ENCODE data around the gene FRAT2.

FRAT2 gene

DNA sequence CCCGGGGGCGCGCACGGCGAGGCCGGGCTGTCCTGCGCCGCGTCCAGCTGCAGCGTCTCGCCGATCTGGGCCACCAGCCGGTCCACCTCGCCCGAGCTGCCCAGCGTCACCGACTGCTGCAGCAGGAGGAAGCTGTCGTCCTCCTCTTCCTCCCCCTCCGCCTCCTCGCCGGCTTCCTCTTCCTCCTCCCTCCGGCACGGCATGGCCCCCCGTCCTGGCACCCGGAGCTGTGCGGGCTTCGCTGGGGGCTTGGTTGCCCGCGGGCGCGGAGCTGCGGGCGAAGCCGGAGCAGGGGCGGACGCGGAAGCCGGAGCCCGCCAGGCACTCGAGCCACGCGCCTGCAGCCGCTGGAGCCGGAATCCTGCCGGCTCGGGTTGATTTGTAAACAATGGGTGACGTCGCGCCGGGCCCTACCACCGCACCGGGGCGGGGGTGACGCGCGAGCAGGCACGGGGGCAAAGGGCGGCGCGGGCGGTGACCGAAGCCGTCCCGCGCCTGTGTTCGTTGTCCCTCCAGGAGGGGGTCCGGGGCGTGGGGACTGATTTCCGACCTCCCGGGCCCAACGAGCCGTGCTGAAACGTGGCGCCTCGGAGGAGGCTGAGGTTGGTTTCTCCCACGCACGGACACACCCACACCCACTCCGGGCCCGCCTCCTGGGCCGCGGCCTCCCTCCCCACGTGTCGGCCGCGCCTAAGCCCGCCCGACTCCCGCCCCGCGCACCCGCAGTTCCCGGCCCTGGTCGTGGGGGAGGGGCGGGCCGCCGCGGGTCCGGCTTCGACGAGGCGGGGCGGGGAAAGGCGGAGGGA lies at the start of gene FRAT2:
Gene FRAT2, minus strand, starts transcription at position 360 of the 806 bp plus-strand sequence. Its CDS starts 157 bp downstream, at position 203.
- DNase-seq (ENCODE audit: low read depth) = peak; percentile 96

DNA sequence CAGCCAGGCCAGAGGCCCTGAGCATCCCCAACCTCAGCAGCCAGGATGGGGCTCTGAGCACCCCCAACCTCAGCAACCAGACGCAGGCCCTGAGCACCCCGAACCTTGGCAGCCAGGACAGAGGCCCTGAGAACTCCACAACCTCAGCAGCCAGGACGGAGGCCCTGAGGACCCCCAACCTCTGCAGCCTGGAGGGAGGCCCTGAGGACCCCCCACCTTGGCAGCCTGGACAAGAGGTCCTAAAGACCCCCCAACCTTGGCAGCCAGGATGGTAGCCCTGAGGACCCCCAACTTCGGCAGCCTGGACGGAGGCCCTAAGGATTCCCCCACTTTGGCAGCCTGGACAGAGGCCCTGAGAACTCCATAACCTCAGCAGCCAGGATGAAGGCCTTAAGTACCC lies 49.6 kb upstream of the FRAT2 start:
- no peak for DNase-seq (ENCODE audit: low read depth)

- DNase-seq (ENCODE audit: low read depth) = no peak
These were observed 48.6 kb upstream of the FRAT2 start for GRCh38 chr10:97383159-97383558.

- no peak for DNase-seq (ENCODE audit: low read depth)
These were observed 47.1 kb upstream of the FRAT2 start for GRCh38 chr10:97381626-97382025.

GRCh38 chr10:97380516-97380915 lies 46.0 kb upstream of the FRAT2 start:
- DNase-seq (ENCODE audit: low read depth) = no peak

- no peak for DNase-seq (ENCODE audit: low read depth)
These were observed 44.7 kb upstream of the FRAT2 start for GRCh38 chr10:97378933-97379921.

DNA sequence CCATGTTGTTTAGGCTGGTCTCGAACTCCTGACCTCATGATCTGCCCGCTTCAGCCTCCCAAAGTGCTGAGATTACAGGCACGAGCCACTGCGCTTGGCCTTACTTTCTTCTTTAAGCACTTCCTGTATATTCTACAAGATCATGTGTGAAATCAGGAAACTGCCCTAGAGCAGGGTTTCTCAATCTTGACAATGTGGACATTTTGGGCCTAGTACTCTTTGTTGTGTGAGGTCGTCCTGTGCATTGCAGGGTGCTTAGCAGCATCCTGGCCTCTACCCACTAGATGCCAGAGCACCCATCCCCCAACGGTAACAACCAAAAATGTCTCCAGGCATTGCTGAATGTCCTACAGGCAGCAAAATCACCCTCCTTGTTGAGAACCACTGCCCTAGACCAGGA lies 41.9 kb upstream of the FRAT2 start:
- no peak for DNase-seq (ENCODE audit: low read depth)

DNA sequence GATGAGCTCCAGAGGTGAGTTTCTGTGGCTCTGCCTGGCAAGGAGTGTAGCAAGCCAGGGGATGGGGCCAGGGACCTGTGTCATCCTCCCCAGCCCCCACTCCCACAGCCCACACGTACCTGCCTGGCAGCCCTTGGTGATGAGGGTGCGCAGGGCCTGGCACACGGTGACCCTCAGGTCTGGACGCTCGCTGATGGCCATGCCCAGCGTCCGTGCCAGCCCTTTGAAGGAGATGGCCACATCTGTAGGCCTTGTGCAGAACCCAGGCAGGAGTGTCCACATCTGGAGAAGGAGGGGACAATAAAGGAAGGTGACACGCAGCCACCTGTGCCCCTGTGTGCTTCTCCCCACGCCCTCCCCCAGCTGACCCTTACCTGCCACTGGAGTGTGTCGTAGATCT lies 38.9 kb upstream of the FRAT2 start:
- DNase-seq (ENCODE audit: low read depth) = no peak

DNA sequence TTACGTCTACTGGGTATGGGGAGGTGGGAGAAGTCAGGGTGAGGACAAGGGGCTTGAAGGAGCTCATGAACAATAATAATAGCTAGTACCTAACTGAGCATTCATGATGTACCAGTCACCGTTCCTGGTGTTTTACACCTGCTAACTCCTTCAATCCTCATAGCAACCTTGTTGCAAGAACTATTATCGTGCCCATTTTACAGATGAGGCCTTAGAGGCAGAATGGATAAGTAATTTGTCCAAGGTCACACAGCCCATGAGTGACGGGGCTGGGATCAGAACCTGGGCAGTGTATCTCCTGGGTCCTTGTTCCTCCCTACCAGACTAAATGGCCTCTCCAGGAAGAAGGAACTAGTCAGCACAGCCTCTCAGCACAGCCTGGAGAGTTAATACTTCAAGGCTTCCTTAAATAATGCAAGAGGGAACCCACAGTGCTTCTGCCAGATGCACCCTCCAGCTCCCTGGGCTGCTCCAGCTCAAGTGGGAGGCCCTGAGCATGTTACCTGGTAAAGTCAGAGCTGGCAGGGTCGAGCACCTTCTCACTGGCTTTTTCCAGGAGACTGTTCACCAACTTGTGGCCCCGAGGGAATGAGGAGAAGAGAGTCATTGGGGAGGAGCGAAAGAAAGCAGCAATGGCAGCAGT lies 37.8 kb upstream of the FRAT2 start:
- DNase-seq (ENCODE audit: low read depth) = no peak

- DNase-seq (ENCODE audit: low read depth) = no peak
These were observed 37.2 kb upstream of the FRAT2 start for GRCh38 chr10:97371696-97372095.

GRCh38 chr10:97367126-97367649 lies 32.7 kb upstream of the FRAT2 start:
- no peak for DNase-seq (ENCODE audit: low read depth)

DNA sequence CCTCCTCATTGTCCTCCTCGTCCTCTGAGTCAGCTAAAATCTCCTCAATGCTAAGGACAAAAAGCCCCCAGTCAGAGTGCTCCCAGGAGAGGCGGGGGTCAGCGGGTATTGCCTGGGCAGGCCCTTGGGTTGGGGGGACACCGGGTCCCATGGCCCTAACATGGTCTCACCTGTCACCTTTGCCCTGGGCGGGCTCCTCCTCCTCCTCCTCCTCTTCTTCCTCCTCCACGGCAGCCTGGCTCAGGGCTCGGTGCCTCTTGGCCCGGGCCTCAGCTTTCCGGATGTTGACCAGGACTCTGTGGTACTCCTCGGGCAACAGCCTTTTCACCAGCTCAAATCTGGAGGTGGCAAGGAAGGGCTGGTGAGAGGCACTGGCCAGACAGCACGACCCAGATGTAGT lies 32.0 kb upstream of the FRAT2 start:
- DNase-seq (ENCODE audit: low read depth) = no peak

DNA sequence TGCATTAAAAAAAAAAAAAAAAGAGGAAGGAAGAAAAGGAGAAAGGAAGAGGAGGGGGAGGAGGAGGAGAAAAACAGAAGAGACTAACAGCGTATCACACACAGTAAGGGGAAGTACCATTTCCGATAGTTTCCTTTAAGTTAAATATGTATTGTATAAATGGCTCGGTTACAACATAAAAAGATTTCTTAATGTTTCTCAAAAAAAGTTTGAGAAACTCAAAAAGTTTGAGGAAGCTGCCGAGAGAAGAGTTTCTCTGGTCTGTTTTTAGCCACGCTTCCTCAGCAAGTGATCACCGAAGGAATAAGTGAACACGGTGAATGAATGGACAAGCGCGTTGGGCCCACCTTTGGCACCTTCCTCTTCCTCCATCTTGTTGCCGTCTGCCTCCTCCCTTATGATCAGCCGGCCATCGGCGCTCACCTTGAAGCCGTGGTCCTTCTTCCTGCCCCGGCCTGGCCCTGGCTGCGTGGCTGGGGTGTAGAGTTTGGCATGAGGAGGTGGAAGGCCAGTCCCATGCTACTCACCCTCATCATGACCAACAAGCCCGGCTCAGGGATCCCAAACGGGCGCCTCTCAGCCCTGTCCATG lies 31.3 kb upstream of the FRAT2 start:
- no peak for DNase-seq (ENCODE audit: low read depth)

DNA sequence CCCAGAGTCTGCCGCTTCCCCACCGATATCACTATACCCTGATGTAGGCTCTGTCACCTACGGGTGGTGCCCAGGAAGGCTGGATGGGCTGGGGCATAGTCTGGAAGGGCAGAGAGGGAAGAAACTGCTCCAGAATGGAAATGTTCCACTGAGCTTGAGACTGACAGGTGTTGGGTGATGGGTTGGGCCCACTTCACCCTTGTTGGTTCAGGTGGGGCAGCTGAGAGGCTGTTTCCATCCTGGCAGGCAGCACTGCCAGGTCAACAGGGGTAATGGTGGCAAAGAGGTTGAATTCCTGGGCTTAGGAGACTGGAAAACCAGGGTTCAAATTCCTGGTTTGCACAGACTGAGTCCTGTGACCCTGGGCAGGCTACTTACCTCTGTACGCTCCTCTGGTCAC lies 28.5 kb upstream of the FRAT2 start:
- no peak for DNase-seq (ENCODE audit: low read depth)

DNA sequence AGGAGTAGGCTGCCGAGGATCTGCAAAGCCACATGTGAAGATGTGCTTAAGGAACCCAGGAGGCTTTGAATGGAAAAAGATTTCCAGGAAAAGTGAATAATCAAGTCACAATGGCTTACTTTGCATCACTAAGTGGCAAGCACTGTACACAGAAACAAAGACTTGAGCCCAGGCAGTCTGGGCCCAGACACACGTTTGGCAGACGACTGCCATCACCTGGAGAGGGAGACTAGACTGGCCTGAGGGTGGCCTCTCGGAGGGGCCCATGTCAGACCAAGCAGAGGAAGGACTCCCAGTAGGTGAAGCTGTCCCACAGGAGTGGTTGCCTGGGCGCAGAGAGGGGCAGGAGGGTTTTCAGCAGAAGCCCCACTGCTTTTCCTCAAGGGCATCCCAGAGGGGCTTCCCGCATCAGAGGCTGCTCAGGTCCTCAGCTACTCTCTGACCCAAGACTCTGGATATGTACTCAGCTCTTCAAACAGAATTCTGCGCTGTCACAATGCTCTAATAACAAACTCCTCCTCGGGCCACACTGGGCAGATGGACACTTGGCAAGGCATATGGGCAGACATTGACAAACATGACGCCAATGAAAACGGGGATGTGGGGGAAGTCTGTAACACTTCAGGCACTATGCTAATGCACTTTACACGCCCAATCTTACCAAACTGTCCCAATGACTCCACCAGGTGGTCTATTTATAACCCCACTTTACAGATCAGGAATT lies 27.9 kb upstream of the FRAT2 start:
- no peak for DNase-seq (ENCODE audit: low read depth)

DNA sequence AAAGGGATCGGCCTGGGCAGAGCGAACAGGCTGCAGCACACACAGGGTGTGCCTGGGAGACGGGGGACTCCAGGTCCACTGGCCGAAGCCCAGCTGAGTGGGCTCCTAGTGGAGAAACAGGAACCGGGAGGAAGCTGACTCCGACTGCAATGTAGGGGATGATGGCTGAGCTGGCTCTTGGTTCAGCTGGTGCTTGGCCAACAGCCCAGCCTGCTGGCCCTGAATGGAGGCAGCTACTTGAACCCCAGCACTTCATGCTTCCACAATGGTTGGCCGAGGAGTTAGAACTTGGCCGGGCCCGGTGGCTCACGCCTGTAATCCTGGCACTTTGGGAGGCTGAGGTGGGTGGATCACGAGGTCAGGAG lies 27.0 kb upstream of the FRAT2 start:
- no peak for DNase-seq (ENCODE audit: low read depth)

- DNase-seq (ENCODE audit: low read depth) = no peak
These were observed 26.4 kb upstream of the FRAT2 start for GRCh38 chr10:97360705-97361536.

- DNase-seq (ENCODE audit: low read depth) = no peak
These were observed 24.3 kb upstream of the FRAT2 start for GRCh38 chr10:97358781-97359180.

- no peak for DNase-seq (ENCODE audit: low read depth)
These were observed 23.8 kb upstream of the FRAT2 start for GRCh38 chr10:97358349-97358748.

- no peak for DNase-seq (ENCODE audit: low read depth)
These were observed 22.4 kb upstream of the FRAT2 start for GRCh38 chr10:97356918-97357317.

Measured in fibroblast of gingiva (primary cell).